ENCODE measurements around the gene MCM7. TPM values are rescaled to one million over a fixed set of nuclear protein-coding genes. Genes with fewer than 3 reads are reported as not detected.
A peak's percentile ranks its signal among the peaks of the same experiment; 100 is the strongest.

Gene MCM7
- total and polyA plus RNA-seq, 2 of the 13 experiments (the other 11 are each of a cell fraction or from before 2014, with no cell fraction given) = 84.5 to 214 TPM

GRCh38 chr7:100049441-100050291 lies 51.5 kb downstream of the MCM7 start, which contains the start of gene ZSCAN21 (continued):
- no peak for TF ChIP-seq PAX8 (CRISPR knock-in tag; IDR thresholded peaks at IDR 0.05; ENCODE audit: borderline replicate concordance)
- no peak for TF ChIP-seq FOXP1 (IDR thresholded peaks at IDR 0.05)
- TF ChIP-seq FOXP1 (CRISPR knock-in tag; IDR thresholded peaks at IDR 0.05) = no peak
- TF ChIP-seq DR1 (CRISPR knock-in tag; IDR thresholded peaks at IDR 0.05) = peak; percentile 55; the same call in 1 of the 2 replicates
- TF ChIP-seq SSRP1 (CRISPR knock-in tag; IDR thresholded peaks at IDR 0.05) = 0 out of 2 replicates have a peak, but pooled peaks have one; percentile 2
- peak; percentile 96 for TF ChIP-seq ATF1 (CRISPR knock-in tag; IDR thresholded peaks at IDR 0.05)
- peak; percentile 88 for TF ChIP-seq ZBTB38 (CRISPR knock-in tag; IDR thresholded peaks at IDR 0.05)
- TF ChIP-seq ATF3 (CRISPR knock-in tag; IDR thresholded peaks at IDR 0.05) = no peak
- no peak for TF ChIP-seq SRY (CRISPR knock-in tag; IDR thresholded peaks at IDR 0.05)
- TF ChIP-seq FOXK2 (IDR thresholded peaks at IDR 0.05) = no peak
- no peak for TF ChIP-seq ZNF737 (CRISPR knock-in tag; IDR thresholded peaks at IDR 0.05; ENCODE audit: borderline replicate concordance)
- TF ChIP-seq HOXA3 (CRISPR knock-in tag; IDR thresholded peaks at IDR 0.05) = peak; percentile 92
- no peak for TF ChIP-seq MTF1 (CRISPR knock-in tag; IDR thresholded peaks at IDR 0.05)
- no peak for TF ChIP-seq NCOA1 (CRISPR knock-in tag; IDR thresholded peaks at IDR 0.05)
- TF ChIP-seq DRAP1 (CRISPR knock-in tag; IDR thresholded peaks at IDR 0.05) = no peak; the same call in none of the 2 replicates
- no peak for TF ChIP-seq TGIF2 (CRISPR knock-in tag; IDR thresholded peaks at IDR 0.05)
- no peak for TF ChIP-seq NFATC3 (CRISPR knock-in tag; IDR thresholded peaks at IDR 0.05)
- TF ChIP-seq MXD1 (CRISPR knock-in tag; IDR thresholded peaks at IDR 0.05) = no peak
- TF ChIP-seq NR0B2 (CRISPR knock-in tag; IDR thresholded peaks at IDR 0.05) = no peak
- peak; percentile 46; the same call in 1 of the 2 replicates for TF ChIP-seq ZGPAT (CRISPR knock-in tag; IDR thresholded peaks at IDR 0.05)
- no peak for TF ChIP-seq ZNF484 (CRISPR knock-in tag; IDR thresholded peaks at IDR 0.05; ENCODE audit: borderline replicate concordance, low read depth)
- no peak for TF ChIP-seq ARNTL (CRISPR knock-in tag; IDR thresholded peaks at IDR 0.05)
- TF ChIP-seq ARID4A (CRISPR knock-in tag; IDR thresholded peaks at IDR 0.05; ENCODE audit: borderline replicate concordance) = peak; percentile 85
- no peak for TF ChIP-seq ZNF672 (CRISPR knock-in tag; IDR thresholded peaks at IDR 0.05)
- TF ChIP-seq ZNF562 (CRISPR knock-in tag; IDR thresholded peaks at IDR 0.05; ENCODE audit: borderline replicate concordance) = no peak

Measured in HepG2 (cell line).